AG09309 (cell line): ENCODE measurements around the gene METTL9.
"Not testable (repeated sequence)": the region's sequence is repeated elsewhere in the genome, so short reads cannot be mapped to it uniquely, and the experiment has no call there.

Source experiments
- DNase-seq: peaks from one replicate; pipeline ENCODE4 v3.0.0-alpha.2; 2010; ENCODE audit warnings: low read depth
- H3K4me3 ChIP-seq: 2 replicates; pipeline ENCODE4 v1.5.1; 2011; ENCODE audit warnings: mild to moderate bottlenecking, low read depth, low read length, moderate library complexity; ENCODE audit not compliant: control insufficient read depth
- CTCF ChIP-seq: IDR thresholded peaks from 2 replicates; pipeline ENCODE4 v1.5.1; 2011; ENCODE audit warnings: mild to moderate bottlenecking, low read depth, low read length, inconsistent platforms; ENCODE audit not compliant: insufficient read depth, control insufficient read depth; ENCODE audit errors: missing control alignments

METTL9 gene

GRCh38 chr16:21643785-21644184, 44.4 kb downstream of the METTL9 start:
- no peak overlapping the region for H3K4me3 ChIP-seq
- TF ChIP-seq CTCF, result no peak
- no peak for DNase-seq

- no peak for TF ChIP-seq CTCF
- no peak for DNase-seq
- H3K4me3 ChIP-seq, result no peak overlapping the region
Measured at GRCh38 chr16:21644674-21645073, 45.3 kb downstream of the METTL9 start.

GRCh38 chr16:21645261-21645721, 45.9 kb downstream of the METTL9 start:
- no peak for DNase-seq
- TF ChIP-seq CTCF, result no peak
- H3K4me3 ChIP-seq, result no peak overlapping the region

GRCh38 chr16:21646091-21646490, 46.7 kb downstream of the METTL9 start:
- TF ChIP-seq CTCF, result no peak
- DNase-seq, result no peak
- no peak overlapping the region for H3K4me3 ChIP-seq

GRCh38 chr16:21646721-21647561, 47.6 kb downstream of the METTL9 start:
- DNase-seq, result no peak
- no peak for TF ChIP-seq CTCF
- no peak overlapping the region for H3K4me3 ChIP-seq

GRCh38 chr16:21647562-21648164, 48.3 kb downstream of the METTL9 start:
- TF ChIP-seq CTCF, result no peak
- no peak overlapping the region for H3K4me3 ChIP-seq
- no peak for DNase-seq

- DNase-seq, H3K4me3 ChIP-seq: not testable (repeated sequence)
Measured at GRCh38 chr16:21649826-21650406, 50.5 kb downstream of the METTL9 start.
